ENCODE results near the gene STX2. TPM values are rescaled to one million over a fixed set of nuclear protein-coding genes. Genes with fewer than 3 reads are reported as not detected.

Gene STX2
- polyA plus RNA-seq, 2 of the 4 experiments (the other 2 are of a cell fraction): 26.8 to 51.3 TPM

GRCh38 chr12:130745921-130746320 lies 93.1 kb downstream of the STX2 start:
- H3K27ac ChIP-seq: no peak overlapping the region
- CTCF ChIA-PET: no interaction called here
- no peaks in the 10 kb centered on the region for H3K4me1 ChIP-seq
- no peak for ATAC-seq
- POLR2A ChIA-PET: no interaction called here
- FAIRE-seq: no peak
- no peak for DNase-seq (ENCODE audit: low read depth in 1 of 2, low spot score in 1 of 2)
- TF ChIP-seq SMC3 (IDR thresholded peaks at IDR 0.05): no peak
- TF ChIP-seq HMGXB4 (CRISPR knock-in tag; IDR thresholded peaks at IDR 0.05; ENCODE audit: borderline replicate concordance): no peak
- TF ChIP-seq RNF2 (IDR thresholded peaks at IDR 0.05; ENCODE audit: borderline replicate concordance, low read depth): no peak
- TF ChIP-seq HOXB5 (CRISPR knock-in tag; IDR thresholded peaks at IDR 0.05): no peak
- no peak for TF ChIP-seq EP300 (IDR thresholded peaks at IDR 0.05)
- no peak for TF ChIP-seq POLR2AphosphoS2 (conservative IDR thresholded peaks at IDR 0.05; ENCODE audit: low read length)
- TF ChIP-seq RFX5 (IDR thresholded peaks at IDR 0.05): no peak
- H3K4me2 ChIP-seq: no peak overlapping the region
- H3K4me3 ChIP-seq: no peak overlapping the region
- 6% methylated on average over 4 of the region's 4 CpGs for WGBS (ENCODE audit: missing lambda C conversion rate)
- H3K9me3 ChIP-seq: 0 out of 3 replicates have a peak, but pooled peaks cover under 1% of the 10 kb centered on the region

- TF ChIP-seq CBX8 (IDR thresholded peaks at IDR 0.05): no peak
- no peak for TF ChIP-seq NFE2L2 (conservative IDR thresholded peaks at IDR 0.05; ENCODE audit: low read length)
- TF ChIP-seq MAFK (IDR thresholded peaks at IDR 0.05; ENCODE audit: partially characterized antibody): no peak
- TF ChIP-seq FOSB (CRISPR knock-in tag; IDR thresholded peaks at IDR 0.05): no peak
- TF ChIP-seq BHLHE40 (IDR thresholded peaks at IDR 0.05; ENCODE audit: low read depth, low read length): no peak
- no peak for TF ChIP-seq JUNB (IDR thresholded peaks at IDR 0.05)
- no peak for TF ChIP-seq EHMT2 (IDR thresholded peaks at IDR 0.05; ENCODE audit: low read depth)
- TF ChIP-seq USF2 (IDR thresholded peaks at IDR 0.05): no peak
- no peak for TF ChIP-seq MYC (IDR thresholded peaks at IDR 0.05; ENCODE audit: borderline replicate concordance, low read length)
- TF ChIP-seq NR3C1 (IDR thresholded peaks at IDR 0.05): no peak
- TF ChIP-seq JUN (IDR thresholded peaks at IDR 0.05): no peak
- TF ChIP-seq SREBF2 (IDR thresholded peaks at IDR 0.05): no peak
- H3K27ac ChIP-seq: no peak overlapping the region
- POLR2A ChIA-PET: no interaction called here
- H3K4me1 ChIP-seq: no peaks in the 10 kb centered on the region
- 0 out of 3 replicates have a peak, but pooled peaks cover 2% of the 10 kb centered on the region for H3K9me3 ChIP-seq
- H3K4me3 ChIP-seq: no peak overlapping the region
- WGBS (ENCODE audit: missing lambda C conversion rate): 4% methylated on average over 5 of the region's 5 CpGs
- ATAC-seq (no peak), DNase-seq (ENCODE audit: low read depth in 1 of 2, low spot score in 1 of 2) (no peak), FAIRE-seq (no peak)
- CTCF ChIA-PET: no interaction called here
- H3K4me2 ChIP-seq: no peak overlapping the region
Measured at GRCh38 chr12:130744274-130744673, 94.8 kb downstream of the STX2 start.

- 23% methylated on average over 5 of the region's 5 CpGs for WGBS (ENCODE audit: missing lambda C conversion rate)
- no peak overlapping the region for H3K4me3 ChIP-seq
- no peak for TF ChIP-seq USF2 (IDR thresholded peaks at IDR 0.05)
- no peak for TF ChIP-seq TFCP2L1 (CRISPR knock-in tag; IDR thresholded peaks at IDR 0.05)
- TF ChIP-seq FOXS1 (CRISPR knock-in tag; IDR thresholded peaks at IDR 0.05): no peak
- no peak for TF ChIP-seq RARB (CRISPR knock-in tag; IDR thresholded peaks at IDR 0.05)
- TF ChIP-seq KDM1A (IDR thresholded peaks at IDR 0.05; ENCODE audit: low read depth): no peak
- no peak for TF ChIP-seq JUNB (IDR thresholded peaks at IDR 0.05)
- no peak for TF ChIP-seq ZC3H11A (IDR thresholded peaks at IDR 0.05)
- TF ChIP-seq RFX5 (IDR thresholded peaks at IDR 0.05): no peak
- no peak for TF ChIP-seq CHD2 (IDR thresholded peaks at IDR 0.05; ENCODE audit: low read length, partially characterized antibody)
- no peak for TF ChIP-seq RNF2 (IDR thresholded peaks at IDR 0.05; ENCODE audit: borderline replicate concordance, low read depth)
- TF ChIP-seq NR3C1 (IDR thresholded peaks at IDR 0.05): no peak
- FAIRE-seq (no peak), DNase-seq (ENCODE audit: low read depth in 1 of 2, low spot score in 1 of 2) (no peak), ATAC-seq (no peak)
- H3K9me3 ChIP-seq: 0 out of 3 replicates have a peak, but pooled peaks cover 2% of the 10 kb centered on the region
- ChIA-PET POLR2A (no interaction called here), CTCF (interaction anchor here (1.0 kb wide), 1 partner anchor 12 kb away, joined by 3 read pairs; no protein-coding TSS in a partner anchor)
- no peaks in the 10 kb centered on the region for H3K4me1 ChIP-seq
- H3K4me2 ChIP-seq: no peak overlapping the region
- H3K27ac ChIP-seq: no peak overlapping the region
Measured at GRCh38 chr12:130743606-130744005, 95.4 kb downstream of the STX2 start.

All from A549 (cell line).